ENCODE results near the gene EPHA6. TPM values are rescaled to one million over a fixed set of nuclear protein-coding genes. Genes with fewer than 3 reads are reported as not detected.

The EPHA6 gene
- total and polyA plus RNA-seq, 9 of the 15 experiments (the other 6 are each of a cell fraction or from before 2014, with no cell fraction given) = not detected

- POLR2A ChIA-PET = no interaction called here
- no TSS peak for BruUV-seq (replicated peaks)
- FAIRE-seq = no peak
These were observed 18.9 kb downstream of the EPHA6 start for GRCh38 chr3:96833301-96833700.

More at GRCh38 chr3:96833301-96833700, 18.9 kb downstream of the EPHA6 start:
- H3K9me1 ChIP-seq (ENCODE audit: control insufficient read depth, insufficient read depth, low read length) = no peaks in the 10 kb centered on the region
- no peaks in the 10 kb centered on the region for H3K36me3 ChIP-seq (ENCODE audit: control insufficient read depth, insufficient read depth, low read length)
- no peaks in the 10 kb centered on the region for H3K4me1 ChIP-seq (replicated peaks in 1 of 2; ENCODE audit: control insufficient read depth in 2 of 2, insufficient read depth in 2 of 2, low read length in 2 of 2)
- no peaks in the 10 kb centered on the region for H3K27me3 ChIP-seq (ENCODE audit: control insufficient read depth in 2 of 2, insufficient read depth in 2 of 2, low read length in 2 of 2)
- in situ Hi-C loops (cut with MboI) (no loop called here), intact Hi-C loops (cut with micrococcal nuclease) (no loop called here)
- no peak overlapping the region for H3K27ac ChIP-seq (ENCODE audit: extremely low read depth, low read depth, low read length)
- ATAC-seq = no peak
- no peaks in the 10 kb centered on the region for H3K79me2 ChIP-seq (ENCODE audit: control insufficient read depth, insufficient read depth, low read length)
- H3K4me3 ChIP-seq = no peak overlapping the region
- no peaks in the 10 kb centered on the region for H3K9me3 ChIP-seq (replicated peaks; ENCODE audit: control insufficient read depth, insufficient read depth, low read depth, low read length)
- no peaks in the 10 kb centered on the region for H4K20me1 ChIP-seq (replicated peaks; ENCODE audit: control insufficient read depth, insufficient read depth, low read length)
- no peak for DNase-seq (ENCODE audit: extremely low read depth in 1 of 4, low spot score in 3 of 4)
- no peak overlapping the region for H3K4me2 ChIP-seq (ENCODE audit: insufficient read depth, low read length)
- no peak overlapping the region for H3K9ac ChIP-seq (ENCODE audit: insufficient read depth in 1 of 2, low read depth in 2 of 2, low read length in 2 of 2)
- CTCF ChIA-PET (ENCODE audit: low intra/inter-chr PET ratio) = no interaction called here
- no peak overlapping the region for H2AFZ ChIP-seq (ENCODE audit: low read depth, low read length)
- TF ChIP-seq ZNF780A (CRISPR knock-in tag; IDR thresholded peaks at IDR 0.05) (no peak), WHSC1 (IDR thresholded peaks at IDR 0.05; ENCODE audit: low read length) (no peak), SMARCE1 (IDR thresholded peaks at IDR 0.05) (no peak), IRF1 (CRISPR knock-in tag; IDR thresholded peaks at IDR 0.05; ENCODE audit: borderline replicate concordance) (no peak), ZSCAN29 (IDR thresholded peaks at IDR 0.05) (no peak), CC2D1A (IDR thresholded peaks at IDR 0.05) (no peak), U2AF1 (optimal IDR thresholded peaks at IDR 0.05; ENCODE audit: low read depth, low read length) (no peak), ZNF146 (CRISPR knock-in tag; IDR thresholded peaks at IDR 0.05; ENCODE audit: unreplicated experiment) (no peak), L3MBTL2 (IDR thresholded peaks at IDR 0.05) (no peak), TAF9B (IDR thresholded peaks at IDR 0.05; ENCODE audit: partially characterized antibody) (no peak), PBX2 (CRISPR knock-in tag; IDR thresholded peaks at IDR 0.05; ENCODE audit: low read depth) (no peak), PBX2 (tag; conservative IDR thresholded peaks at IDR 0.05; ENCODE audit: low read depth) (no peak), TGIF2 (CRISPR knock-in tag; IDR thresholded peaks at IDR 0.05) (no peak), POLR3A (IDR thresholded peaks at IDR 0.05; ENCODE audit: borderline replicate concordance, extremely low read depth, insufficient read depth, insufficient read length) (no peak)

Data from K562 (cell line).